GM23338 (cell line): Measurements from ENCODE around the gene PPFIBP2.

Experiments used
- EZH2 ChIP-seq: fragments of 200-600 bp; sonication (generic); IDR thresholded peaks from one replicate; pipeline ENCODE4 v1.8.0; 2017; ENCODE audit warnings: antibody characterized with exemption, mild to moderate bottlenecking, low read depth; ENCODE audit not compliant: unreplicated experiment
- JUNB ChIP-seq: IDR thresholded peaks from one replicate; pipeline ENCODE4 v1.6.1; 2016; ENCODE audit warnings: antibody characterized with exemption; ENCODE audit not compliant: unreplicated experiment
- NANOG ChIP-seq: IDR thresholded peaks from 2 replicates; pipeline ENCODE4 v1.6.1; 2016; ENCODE audit warnings: antibody characterized with exemption, borderline replicate concordance
- POLR2AphosphoS5 ChIP-seq: IDR thresholded peaks from 2 replicates; pipeline ENCODE4 v1.6.1; 2016; ENCODE audit warnings: antibody characterized with exemption, low read depth
- ZNF331 ChIP-seq: fragments of 250-450 bp; sonication (Bioruptor Pico); IDR thresholded peaks from 2 replicates; pipeline ENCODE4 v1.5.0; 2020; ENCODE audit warnings: low read depth, mild to moderate bottlenecking, moderate library complexity
- TF ChIP-seq, protein P1 (sequence below), 2 experiments: fragments of 200-600 bp in 1 of 2; sonication (generic) in 1 of 2; conservative IDR thresholded peaks; 2 replicates each; pipeline versions ENCODE4 v1.5.1 to v1.6.1; 2016 to 2017; ENCODE audit warnings: antibody characterized with exemption in 2 of 2, low read depth in 2 of 2, mild to moderate bottlenecking in 2 of 2, moderate library complexity in 1 of 2
- TF ChIP-seq, protein P2 (sequence below): IDR thresholded peaks from one replicate; pipeline ENCODE4 v1.6.1; 2018; ENCODE audit warnings: antibody characterized with exemption; ENCODE audit not compliant: unreplicated experiment

DNA sequence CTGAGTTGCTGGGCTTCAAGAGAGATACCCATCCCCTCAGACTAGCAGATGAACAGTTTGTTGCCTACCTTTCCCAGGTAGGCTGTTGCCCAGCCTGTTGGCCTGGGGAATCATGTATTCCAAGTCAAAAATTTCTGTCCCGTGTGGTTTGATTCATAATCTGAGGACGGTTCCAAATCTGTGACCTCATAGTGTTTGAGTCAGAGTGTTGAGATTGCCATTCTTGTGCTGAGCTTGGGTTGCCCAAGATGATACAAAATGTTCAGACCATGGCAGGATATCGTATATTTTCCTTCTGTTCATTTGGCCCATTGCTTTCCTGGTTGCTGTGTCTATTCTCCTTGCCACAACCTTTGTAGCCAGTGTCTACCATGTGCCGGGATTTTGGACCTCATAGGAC, 95.2 kb downstream of the PPFIBP2 start:
- TF ChIP-seq, protein P1, sequence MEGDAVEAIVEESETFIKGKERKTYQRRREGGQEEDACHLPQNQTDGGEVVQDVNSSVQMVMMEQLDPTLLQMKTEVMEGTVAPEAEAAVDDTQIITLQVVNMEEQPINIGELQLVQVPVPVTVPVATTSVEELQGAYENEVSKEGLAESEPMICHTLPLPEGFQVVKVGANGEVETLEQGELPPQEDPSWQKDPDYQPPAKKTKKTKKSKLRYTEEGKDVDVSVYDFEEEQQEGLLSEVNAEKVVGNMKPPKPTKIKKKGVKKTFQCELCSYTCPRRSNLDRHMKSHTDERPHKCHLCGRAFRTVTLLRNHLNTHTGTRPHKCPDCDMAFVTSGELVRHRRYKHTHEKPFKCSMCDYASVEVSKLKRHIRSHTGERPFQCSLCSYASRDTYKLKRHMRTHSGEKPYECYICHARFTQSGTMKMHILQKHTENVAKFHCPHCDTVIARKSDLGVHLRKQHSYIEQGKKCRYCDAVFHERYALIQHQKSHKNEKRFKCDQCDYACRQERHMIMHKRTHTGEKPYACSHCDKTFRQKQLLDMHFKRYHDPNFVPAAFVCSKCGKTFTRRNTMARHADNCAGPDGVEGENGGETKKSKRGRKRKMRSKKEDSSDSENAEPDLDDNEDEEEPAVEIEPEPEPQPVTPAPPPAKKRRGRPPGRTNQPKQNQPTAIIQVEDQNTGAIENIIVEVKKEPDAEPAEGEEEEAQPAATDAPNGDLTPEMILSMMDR (conservative IDR thresholded peaks at IDR 0.05; ENCODE audit: low read depth in 2 of 2): no peak
- TF ChIP-seq EZH2: no peak
- TF ChIP-seq NANOG: no peak
- no peak for TF ChIP-seq POLR2AphosphoS5
- TF ChIP-seq ZNF331 (CRISPR knock-in tag): no peak
- TF ChIP-seq, protein P2, sequence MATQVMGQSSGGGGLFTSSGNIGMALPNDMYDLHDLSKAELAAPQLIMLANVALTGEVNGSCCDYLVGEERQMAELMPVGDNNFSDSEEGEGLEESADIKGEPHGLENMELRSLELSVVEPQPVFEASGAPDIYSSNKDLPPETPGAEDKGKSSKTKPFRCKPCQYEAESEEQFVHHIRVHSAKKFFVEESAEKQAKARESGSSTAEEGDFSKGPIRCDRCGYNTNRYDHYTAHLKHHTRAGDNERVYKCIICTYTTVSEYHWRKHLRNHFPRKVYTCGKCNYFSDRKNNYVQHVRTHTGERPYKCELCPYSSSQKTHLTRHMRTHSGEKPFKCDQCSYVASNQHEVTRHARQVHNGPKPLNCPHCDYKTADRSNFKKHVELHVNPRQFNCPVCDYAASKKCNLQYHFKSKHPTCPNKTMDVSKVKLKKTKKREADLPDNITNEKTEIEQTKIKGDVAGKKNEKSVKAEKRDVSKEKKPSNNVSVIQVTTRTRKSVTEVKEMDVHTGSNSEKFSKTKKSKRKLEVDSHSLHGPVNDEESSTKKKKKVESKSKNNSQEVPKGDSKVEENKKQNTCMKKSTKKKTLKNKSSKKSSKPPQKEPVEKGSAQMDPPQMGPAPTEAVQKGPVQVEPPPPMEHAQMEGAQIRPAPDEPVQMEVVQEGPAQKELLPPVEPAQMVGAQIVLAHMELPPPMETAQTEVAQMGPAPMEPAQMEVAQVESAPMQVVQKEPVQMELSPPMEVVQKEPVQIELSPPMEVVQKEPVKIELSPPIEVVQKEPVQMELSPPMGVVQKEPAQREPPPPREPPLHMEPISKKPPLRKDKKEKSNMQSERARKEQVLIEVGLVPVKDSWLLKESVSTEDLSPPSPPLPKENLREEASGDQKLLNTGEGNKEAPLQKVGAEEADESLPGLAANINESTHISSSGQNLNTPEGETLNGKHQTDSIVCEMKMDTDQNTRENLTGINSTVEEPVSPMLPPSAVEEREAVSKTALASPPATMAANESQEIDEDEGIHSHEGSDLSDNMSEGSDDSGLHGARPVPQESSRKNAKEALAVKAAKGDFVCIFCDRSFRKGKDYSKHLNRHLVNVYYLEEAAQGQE: no peak
- no peak for TF ChIP-seq JUNB
